ENCODE data around the gene GJA4.

DNA sequence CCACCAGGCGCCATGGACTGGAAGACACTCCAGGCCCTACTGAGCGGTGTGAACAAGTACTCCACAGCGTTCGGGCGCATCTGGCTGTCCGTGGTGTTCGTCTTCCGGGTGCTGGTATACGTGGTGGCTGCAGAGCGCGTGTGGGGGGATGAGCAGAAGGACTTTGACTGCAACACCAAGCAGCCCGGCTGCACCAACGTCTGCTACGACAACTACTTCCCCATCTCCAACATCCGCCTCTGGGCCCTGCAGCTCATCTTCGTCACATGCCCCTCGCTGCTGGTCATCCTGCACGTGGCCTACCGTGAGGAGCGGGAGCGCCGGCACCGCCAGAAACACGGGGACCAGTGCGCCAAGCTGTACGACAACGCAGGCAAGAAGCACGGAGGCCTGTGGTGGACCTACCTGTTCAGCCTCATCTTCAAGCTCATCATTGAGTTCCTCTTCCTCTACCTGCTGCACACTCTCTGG, 8.0 kb upstream of the GJA4 start:
- TF ChIP-seq CTCF (IDR thresholded peaks at IDR 0.05; ENCODE audit: insufficient read depth, low read length) (no peak), GABPA (IDR thresholded peaks at IDR 0.05; ENCODE audit: low read depth) (no peak)

Data from HL-60 (cell line).